ENCODE results near the gene CNOT4.

CNOT4 gene

GRCh38 chr7:135370656-135371055 lies 139.2 kb downstream of the CNOT4 start:
- Histone ChIP-seq H3K4me3 (ENCODE audit: low read depth, low read length) (no peak overlapping the region), H3K9me3 (ENCODE audit: control insufficient read depth, insufficient read depth, low read length) (no peaks in the 10 kb centered on the region), H3K4me1 (ENCODE audit: control insufficient read depth, insufficient read depth, low read length) (no peaks in the 10 kb centered on the region), H3K36me3 (ENCODE audit: control insufficient read depth, insufficient read depth, low read length) (no peaks in the 10 kb centered on the region), H3K9ac (ENCODE audit: low read depth, low read length) (no peak overlapping the region), H3K27me3 (ENCODE audit: control insufficient read depth, insufficient read depth, low read length) (no peaks in the 10 kb centered on the region)

DNA sequence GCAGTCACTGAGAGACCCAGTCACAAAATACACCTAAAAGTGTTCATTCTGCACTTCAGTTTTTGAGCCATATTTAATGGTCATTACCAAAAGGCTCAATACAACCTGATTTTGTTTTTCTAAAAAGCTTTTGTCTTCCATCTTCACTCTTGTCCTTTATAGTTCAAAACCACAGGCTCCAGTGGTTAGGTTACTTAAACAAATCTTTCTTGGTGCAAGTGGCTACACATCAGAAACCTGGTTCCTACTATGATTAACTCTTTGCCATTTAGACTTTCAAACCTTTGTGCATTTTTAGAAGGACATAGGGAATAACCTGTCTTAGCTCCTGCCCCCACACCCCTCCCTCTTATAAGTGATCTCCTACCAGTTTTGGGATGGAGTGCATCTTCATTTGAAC lies 140.5 kb downstream of the CNOT4 start:
- Histone ChIP-seq H3K4me1 (ENCODE audit: control insufficient read depth, insufficient read depth, low read length) (peaks cover 4% of the 10 kb centered on the region), H3K27me3 (ENCODE audit: control insufficient read depth, insufficient read depth, low read length) (no peaks in the 10 kb centered on the region), H3K36me3 (ENCODE audit: control insufficient read depth, insufficient read depth, low read length) (no peaks in the 10 kb centered on the region), H3K9ac (ENCODE audit: low read depth, low read length) (no peak overlapping the region), H3K9me3 (ENCODE audit: control insufficient read depth, insufficient read depth, low read length) (no peaks in the 10 kb centered on the region), H3K4me3 (ENCODE audit: low read depth, low read length) (no peak overlapping the region)

DNA sequence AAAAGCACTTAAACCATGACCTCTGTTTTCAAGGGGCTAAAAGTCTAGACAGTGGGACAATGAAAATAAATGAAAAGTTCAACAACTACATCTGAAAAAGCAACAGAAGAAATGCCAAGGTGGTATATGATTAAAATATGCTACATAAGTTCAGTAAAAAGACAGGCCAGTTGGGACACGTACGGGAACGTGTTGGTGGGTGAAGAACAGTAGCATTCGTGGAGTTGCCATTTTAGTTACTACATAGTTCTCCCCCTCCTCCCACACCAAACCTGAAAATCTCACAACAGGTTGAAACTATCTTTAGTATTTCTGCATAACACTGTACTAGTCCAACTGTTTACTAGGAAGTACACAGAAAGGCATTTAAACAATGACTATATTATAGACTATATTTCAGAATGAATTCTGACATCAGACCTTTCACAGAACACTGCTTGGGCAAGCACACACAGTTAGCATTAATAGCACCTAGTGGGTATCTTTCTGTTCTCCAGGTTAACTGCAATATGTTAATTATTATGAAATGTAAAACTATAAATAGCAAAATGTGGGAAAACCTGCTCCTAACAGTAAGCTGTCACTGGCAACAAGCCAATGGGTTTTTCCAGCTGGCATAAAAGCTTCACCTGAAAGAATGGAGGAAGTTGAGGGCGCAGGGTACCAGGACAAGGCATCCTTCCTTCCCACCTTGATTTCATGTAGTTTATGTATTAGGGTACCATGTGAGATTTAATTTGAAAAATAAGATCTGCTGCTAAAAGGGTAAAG lies 141.3 kb downstream of the CNOT4 start:
- no peak overlapping the region for H3K9ac ChIP-seq (ENCODE audit: low read depth, low read length)
- no peak overlapping the region for H3K4me3 ChIP-seq (ENCODE audit: low read depth, low read length)
- no peaks in the 10 kb centered on the region for H3K27me3 ChIP-seq (ENCODE audit: control insufficient read depth, insufficient read depth, low read length)
- H3K4me1 ChIP-seq (ENCODE audit: control insufficient read depth, insufficient read depth, low read length): peaks cover 4% of the 10 kb centered on the region
- H3K9me3 ChIP-seq (ENCODE audit: control insufficient read depth, insufficient read depth, low read length): no peaks in the 10 kb centered on the region
- H3K36me3 ChIP-seq (ENCODE audit: control insufficient read depth, insufficient read depth, low read length): no peaks in the 10 kb centered on the region

DNA sequence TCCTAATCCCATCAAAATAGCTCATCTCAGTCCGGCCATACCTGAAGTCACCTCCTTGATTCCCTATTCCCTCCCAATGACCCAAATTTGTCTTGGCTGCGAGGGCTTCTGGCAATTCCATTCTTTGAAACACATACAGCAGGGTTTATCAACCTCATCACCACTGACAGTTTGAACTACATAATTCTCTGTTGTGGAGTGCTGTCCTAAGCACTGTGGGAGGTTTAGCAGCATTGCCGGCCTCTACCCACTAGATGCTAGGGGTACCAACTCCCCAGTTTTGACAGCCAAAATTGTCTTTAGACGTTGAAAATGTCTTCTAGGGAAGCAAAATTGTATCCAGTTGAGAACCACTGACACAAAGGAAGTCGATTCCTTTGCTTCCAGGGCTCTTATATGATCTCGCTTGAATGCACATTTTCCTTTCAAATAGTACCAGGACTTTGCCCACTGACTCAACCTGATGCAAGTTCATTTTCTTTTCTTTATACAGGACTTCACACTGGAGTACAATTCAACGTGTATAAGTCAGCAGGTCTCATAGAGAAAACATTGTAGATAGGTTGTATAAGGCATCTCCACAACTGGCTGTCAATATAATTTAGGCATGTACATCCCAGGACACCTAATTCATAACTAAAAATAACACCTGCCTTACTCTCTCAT lies 142.9 kb downstream of the CNOT4 start:
- Histone ChIP-seq H3K9me3 (ENCODE audit: control insufficient read depth, insufficient read depth, low read length) (no peaks in the 10 kb centered on the region), H3K4me3 (ENCODE audit: low read depth, low read length) (no peak overlapping the region), H3K9ac (ENCODE audit: low read depth, low read length) (no peak overlapping the region), H3K27me3 (ENCODE audit: control insufficient read depth, insufficient read depth, low read length) (no peaks in the 10 kb centered on the region), H3K36me3 (ENCODE audit: control insufficient read depth, insufficient read depth, low read length) (no peaks in the 10 kb centered on the region), H3K4me1 (ENCODE audit: control insufficient read depth, insufficient read depth, low read length) (peaks cover 4% of the 10 kb centered on the region)

- peaks cover 4% of the 10 kb centered on the region for H3K4me1 ChIP-seq (ENCODE audit: control insufficient read depth, insufficient read depth, low read length)
- no peaks in the 10 kb centered on the region for H3K36me3 ChIP-seq (ENCODE audit: control insufficient read depth, insufficient read depth, low read length)
- H3K9ac ChIP-seq (ENCODE audit: low read depth, low read length): no peak overlapping the region
- H3K27me3 ChIP-seq (ENCODE audit: control insufficient read depth, insufficient read depth, low read length): no peaks in the 10 kb centered on the region
- H3K9me3 ChIP-seq (ENCODE audit: control insufficient read depth, insufficient read depth, low read length): no peaks in the 10 kb centered on the region
- no peak overlapping the region for H3K4me3 ChIP-seq (ENCODE audit: low read depth, low read length)
These were observed 144.2 kb downstream of the CNOT4 start for GRCh38 chr7:135365721-135366120.

DNA sequence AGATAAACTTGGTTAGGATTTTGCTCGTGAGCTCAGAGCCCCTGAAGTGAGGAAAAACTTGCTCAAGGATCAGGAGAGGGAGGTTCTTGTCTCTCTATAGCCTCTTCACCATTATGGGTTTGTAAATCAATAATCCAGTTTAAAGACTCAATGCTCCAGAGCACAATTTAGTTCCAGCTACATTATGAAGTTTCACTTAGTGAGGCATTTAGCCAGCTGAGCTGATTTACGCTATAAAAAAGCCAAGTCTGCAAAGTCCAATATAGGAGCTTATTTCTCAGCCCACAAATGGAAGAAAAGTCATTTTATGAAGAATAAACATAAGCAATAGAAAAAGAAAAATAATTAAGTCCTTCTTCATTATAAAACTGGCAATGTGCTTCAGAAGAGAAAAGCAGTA lies 145.7 kb downstream of the CNOT4 start:
- no peaks in the 10 kb centered on the region for H3K36me3 ChIP-seq (ENCODE audit: control insufficient read depth, insufficient read depth, low read length)
- no peaks in the 10 kb centered on the region for H3K9me3 ChIP-seq (ENCODE audit: control insufficient read depth, insufficient read depth, low read length)
- no peak overlapping the region for H3K9ac ChIP-seq (ENCODE audit: low read depth, low read length)
- H3K27me3 ChIP-seq (ENCODE audit: control insufficient read depth, insufficient read depth, low read length): no peaks in the 10 kb centered on the region
- no peak overlapping the region for H3K4me3 ChIP-seq (ENCODE audit: low read depth, low read length)
- peaks cover 4% of the 10 kb centered on the region for H3K4me1 ChIP-seq (ENCODE audit: control insufficient read depth, insufficient read depth, low read length)

DNA sequence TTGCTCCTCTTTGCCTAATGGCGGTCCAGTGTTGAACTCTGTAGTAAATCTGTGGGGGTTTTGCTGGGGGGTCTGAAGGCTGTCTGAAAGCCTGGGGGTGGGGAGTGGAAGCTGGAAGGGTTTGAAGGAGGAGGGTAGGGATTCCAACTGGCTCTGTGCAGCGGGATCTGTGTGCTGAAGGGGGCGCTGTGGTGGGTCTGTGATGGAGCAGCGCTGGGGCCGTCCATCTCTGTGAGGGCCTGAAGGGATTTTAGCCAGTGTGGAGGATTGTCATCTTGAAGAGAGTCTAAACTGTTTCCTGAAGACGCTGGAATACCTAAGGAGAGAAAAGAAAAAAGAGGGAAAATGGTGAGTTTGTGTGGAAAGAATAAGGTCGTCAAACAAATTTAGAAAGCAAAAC lies 147.0 kb downstream of the CNOT4 start:
- Histone ChIP-seq H3K4me1 (ENCODE audit: control insufficient read depth, insufficient read depth, low read length) (peaks cover 4% of the 10 kb centered on the region), H3K4me3 (ENCODE audit: low read depth, low read length) (no peak overlapping the region), H3K9ac (ENCODE audit: low read depth, low read length) (no peak overlapping the region), H3K36me3 (ENCODE audit: control insufficient read depth, insufficient read depth, low read length) (no peaks in the 10 kb centered on the region), H3K9me3 (ENCODE audit: control insufficient read depth, insufficient read depth, low read length) (no peaks in the 10 kb centered on the region), H3K27me3 (ENCODE audit: control insufficient read depth, insufficient read depth, low read length) (no peaks in the 10 kb centered on the region)

DNA sequence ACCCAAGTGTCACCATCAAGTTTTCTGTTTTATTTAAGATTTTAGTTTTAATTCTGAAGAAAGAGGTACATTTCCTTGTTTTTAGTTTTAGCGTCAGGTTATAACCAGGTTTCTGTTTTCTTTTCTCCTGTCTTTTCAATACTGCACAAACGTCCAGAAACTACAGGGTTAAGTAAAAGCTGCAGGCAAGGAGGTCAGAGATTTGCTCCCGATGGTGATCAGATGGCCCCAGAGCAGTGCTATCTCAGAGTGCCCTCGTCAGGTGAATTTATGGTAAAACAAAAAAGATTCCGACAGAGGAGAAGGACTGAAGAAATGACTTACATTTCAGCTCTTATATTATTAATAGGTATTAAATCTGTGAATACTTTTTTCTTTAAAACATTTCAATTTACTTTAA lies 148.1 kb downstream of the CNOT4 start:
- Histone ChIP-seq H3K9ac (ENCODE audit: low read depth, low read length) (no peak overlapping the region), H3K4me1 (ENCODE audit: control insufficient read depth, insufficient read depth, low read length) (peaks cover 4% of the 10 kb centered on the region), H3K36me3 (ENCODE audit: control insufficient read depth, insufficient read depth, low read length) (no peaks in the 10 kb centered on the region)

DNA sequence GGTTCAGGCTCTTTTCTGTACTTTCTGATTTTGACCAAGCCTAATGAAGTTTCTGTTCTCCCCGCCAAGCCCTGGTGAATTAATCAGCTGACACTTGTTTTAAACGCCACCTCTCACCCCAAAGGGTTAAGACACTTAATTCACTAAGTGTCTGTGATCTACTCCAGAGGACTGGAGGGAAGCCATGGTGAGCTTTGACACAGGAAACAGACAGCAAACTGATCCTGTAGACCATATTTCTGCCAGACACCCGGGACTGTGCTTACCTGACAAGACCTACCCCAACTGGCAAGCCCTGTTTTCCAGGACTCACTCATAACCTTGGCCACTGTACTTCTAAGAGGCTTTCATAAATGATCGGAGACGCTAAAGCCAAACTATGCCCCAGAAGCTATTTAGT lies 150.3 kb downstream of the CNOT4 start:
- no peaks in the 10 kb centered on the region for H3K9me3 ChIP-seq (ENCODE audit: control insufficient read depth, insufficient read depth, low read length)
- H3K4me1 ChIP-seq (ENCODE audit: control insufficient read depth, insufficient read depth, low read length): peaks cover 9% of the 10 kb centered on the region
- no peak overlapping the region for H3K4me3 ChIP-seq (ENCODE audit: low read depth, low read length)
- no peak overlapping the region for H3K9ac ChIP-seq (ENCODE audit: low read depth, low read length)
- H3K27me3 ChIP-seq (ENCODE audit: control insufficient read depth, insufficient read depth, low read length): no peaks in the 10 kb centered on the region
- no peaks in the 10 kb centered on the region for H3K36me3 ChIP-seq (ENCODE audit: control insufficient read depth, insufficient read depth, low read length)

More for the DNA sequence above, 148.1 kb downstream of the CNOT4 start:
- H3K9me3 ChIP-seq (ENCODE audit: control insufficient read depth, insufficient read depth, low read length): no peaks in the 10 kb centered on the region
- H3K4me3 ChIP-seq (ENCODE audit: low read depth, low read length): no peak overlapping the region
- no peaks in the 10 kb centered on the region for H3K27me3 ChIP-seq (ENCODE audit: control insufficient read depth, insufficient read depth, low read length)

- no peak overlapping the region for H3K9ac ChIP-seq (ENCODE audit: low read depth, low read length)
- no peak overlapping the region for H3K4me3 ChIP-seq (ENCODE audit: low read depth, low read length)
- no peaks in the 10 kb centered on the region for H3K9me3 ChIP-seq (ENCODE audit: control insufficient read depth, insufficient read depth, low read length)
- H3K4me1 ChIP-seq (ENCODE audit: control insufficient read depth, insufficient read depth, low read length): peaks cover 7% of the 10 kb centered on the region
- H3K27me3 ChIP-seq (ENCODE audit: control insufficient read depth, insufficient read depth, low read length): no peaks in the 10 kb centered on the region
- H3K36me3 ChIP-seq (ENCODE audit: control insufficient read depth, insufficient read depth, low read length): no peaks in the 10 kb centered on the region
These were observed 154.4 kb downstream of the CNOT4 start for GRCh38 chr7:135355377-135356048.

GRCh38 chr7:135353832-135354231 lies 156.1 kb downstream of the CNOT4 start:
- no peak overlapping the region for H3K4me3 ChIP-seq (ENCODE audit: low read depth, low read length)
- no peaks in the 10 kb centered on the region for H3K27me3 ChIP-seq (ENCODE audit: control insufficient read depth, insufficient read depth, low read length)
- H3K36me3 ChIP-seq (ENCODE audit: control insufficient read depth, insufficient read depth, low read length): no peaks in the 10 kb centered on the region
- peaks cover 7% of the 10 kb centered on the region for H3K4me1 ChIP-seq (ENCODE audit: control insufficient read depth, insufficient read depth, low read length)
- no peak overlapping the region for H3K9ac ChIP-seq (ENCODE audit: low read depth, low read length)
- H3K9me3 ChIP-seq (ENCODE audit: control insufficient read depth, insufficient read depth, low read length): no peaks in the 10 kb centered on the region

- H3K9ac ChIP-seq (ENCODE audit: low read depth, low read length): no peak overlapping the region
- no peaks in the 10 kb centered on the region for H3K27me3 ChIP-seq (ENCODE audit: control insufficient read depth, insufficient read depth, low read length)
- H3K4me1 ChIP-seq (ENCODE audit: control insufficient read depth, insufficient read depth, low read length): peaks cover 7% of the 10 kb centered on the region
- H3K9me3 ChIP-seq (ENCODE audit: control insufficient read depth, insufficient read depth, low read length): no peaks in the 10 kb centered on the region
- H3K4me3 ChIP-seq (ENCODE audit: low read depth, low read length): no peak overlapping the region
- no peaks in the 10 kb centered on the region for H3K36me3 ChIP-seq (ENCODE audit: control insufficient read depth, insufficient read depth, low read length)
These were observed 157.6 kb downstream of the CNOT4 start for GRCh38 chr7:135352285-135352684.

Measured in iPS-15b (cell line).